Measurements from ENCODE around the gene TMEM145. TPM values are rescaled to one million over a fixed set of nuclear protein-coding genes. Genes with fewer than 3 reads are reported as not detected.

Gene TMEM145
- total and polyA plus RNA-seq, 9 of the 15 experiments (the other 6 are each of a cell fraction or from before 2014, with no cell fraction given) = 0.80 to 5.5 (median 1.9) TPM; not detected in 3

DNA sequence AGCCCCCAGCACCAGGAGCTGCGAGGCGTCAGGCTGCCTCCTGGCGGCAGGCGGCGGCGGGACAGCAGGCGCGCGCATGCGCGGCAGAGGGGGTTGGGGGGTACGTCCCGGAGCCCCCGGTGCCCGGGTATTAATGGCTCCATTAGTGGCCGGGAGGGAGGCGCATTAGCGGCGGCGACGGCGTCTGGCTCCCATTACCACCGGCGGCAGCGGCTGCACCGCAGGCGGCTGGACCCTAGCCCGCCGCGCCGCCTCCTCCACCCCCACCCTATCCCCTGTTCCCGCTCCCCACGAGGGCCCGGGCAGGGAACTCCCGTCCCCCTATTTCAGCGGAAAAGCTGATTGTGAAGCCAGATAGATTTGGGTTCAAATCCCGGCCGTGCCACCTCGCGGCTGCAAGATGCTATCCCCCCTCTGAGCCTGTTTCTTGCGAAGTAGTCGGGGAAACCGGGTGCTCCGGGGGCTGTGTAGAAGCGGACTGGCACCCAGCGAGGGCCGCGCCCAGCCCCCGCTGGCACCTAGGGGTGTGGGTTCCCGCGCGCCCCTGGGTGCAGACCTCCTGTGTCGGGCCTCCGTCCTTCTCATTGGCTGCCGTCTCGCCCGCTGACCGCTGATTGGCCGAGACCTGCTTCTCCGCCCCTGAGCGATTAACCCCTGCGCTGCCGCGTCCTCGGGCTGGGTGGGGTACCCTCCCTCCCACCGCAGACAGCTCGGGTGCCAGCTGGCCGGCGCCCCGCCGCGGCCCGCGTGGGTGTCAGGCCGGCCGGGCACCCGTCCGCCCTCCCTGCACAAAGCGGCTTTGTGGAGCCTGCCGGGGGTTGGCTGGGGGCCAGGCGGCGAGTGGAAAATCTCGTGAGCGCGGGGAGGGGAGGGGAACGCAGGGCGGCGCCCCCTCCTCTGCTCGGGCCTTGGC lies 33.0 kb upstream of the TMEM145 start (continued):
- TF ChIP-seq, protein P1, sequence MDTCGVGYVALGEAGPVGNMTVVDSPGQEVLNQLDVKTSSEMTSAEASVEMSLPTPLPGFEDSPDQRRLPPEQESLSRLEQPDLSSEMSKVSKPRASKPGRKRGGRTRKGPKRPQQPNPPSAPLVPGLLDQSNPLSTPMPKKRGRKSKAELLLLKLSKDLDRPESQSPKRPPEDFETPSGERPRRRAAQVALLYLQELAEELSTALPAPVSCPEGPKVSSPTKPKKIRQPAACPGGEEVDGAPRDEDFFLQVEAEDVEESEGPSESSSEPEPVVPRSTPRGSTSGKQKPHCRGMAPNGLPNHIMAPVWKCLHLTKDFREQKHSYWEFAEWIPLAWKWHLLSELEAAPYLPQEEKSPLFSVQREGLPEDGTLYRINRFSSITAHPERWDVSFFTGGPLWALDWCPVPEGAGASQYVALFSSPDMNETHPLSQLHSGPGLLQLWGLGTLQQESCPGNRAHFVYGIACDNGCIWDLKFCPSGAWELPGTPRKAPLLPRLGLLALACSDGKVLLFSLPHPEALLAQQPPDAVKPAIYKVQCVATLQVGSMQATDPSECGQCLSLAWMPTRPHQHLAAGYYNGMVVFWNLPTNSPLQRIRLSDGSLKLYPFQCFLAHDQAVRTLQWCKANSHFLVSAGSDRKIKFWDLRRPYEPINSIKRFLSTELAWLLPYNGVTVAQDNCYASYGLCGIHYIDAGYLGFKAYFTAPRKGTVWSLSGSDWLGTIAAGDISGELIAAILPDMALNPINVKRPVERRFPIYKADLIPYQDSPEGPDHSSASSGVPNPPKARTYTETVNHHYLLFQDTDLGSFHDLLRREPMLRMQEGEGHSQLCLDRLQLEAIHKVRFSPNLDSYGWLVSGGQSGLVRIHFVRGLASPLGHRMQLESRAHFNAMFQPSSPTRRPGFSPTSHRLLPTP (IDR thresholded peaks at IDR 0.05; ENCODE audit: borderline replicate concordance, extremely low read depth, insufficient read length) = no peak
- TF ChIP-seq NCOR1 (IDR thresholded peaks at IDR 0.05) = no peak
- TF ChIP-seq POLR2A (conservative IDR thresholded peaks at IDR 0.05) = peak; percentile 70
- no peak for TF ChIP-seq ZNF551 (CRISPR knock-in tag; IDR thresholded peaks at IDR 0.05)
- no peak for TF ChIP-seq U2AF1 (optimal IDR thresholded peaks at IDR 0.05; ENCODE audit: low read depth, low read length)
- TF ChIP-seq, protein P2, sequence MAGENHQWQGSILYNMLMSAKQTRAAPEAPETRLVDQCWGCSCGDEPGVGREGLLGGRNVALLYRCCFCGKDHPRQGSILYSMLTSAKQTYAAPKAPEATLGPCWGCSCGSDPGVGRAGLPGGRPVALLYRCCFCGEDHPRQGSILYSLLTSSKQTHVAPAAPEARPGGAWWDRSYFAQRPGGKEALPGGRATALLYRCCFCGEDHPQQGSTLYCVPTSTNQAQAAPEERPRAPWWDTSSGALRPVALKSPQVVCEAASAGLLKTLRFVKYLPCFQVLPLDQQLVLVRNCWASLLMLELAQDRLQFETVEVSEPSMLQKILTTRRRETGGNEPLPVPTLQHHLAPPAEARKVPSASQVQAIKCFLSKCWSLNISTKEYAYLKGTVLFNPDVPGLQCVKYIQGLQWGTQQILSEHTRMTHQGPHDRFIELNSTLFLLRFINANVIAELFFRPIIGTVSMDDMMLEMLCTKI (IDR thresholded peaks at IDR 0.05; ENCODE audit: partially characterized antibody) = no peak
- TF ChIP-seq NEUROD1 (IDR thresholded peaks at IDR 0.05; ENCODE audit: borderline replicate concordance, low read depth, low read length, partially characterized antibody) = peak; percentile 89
- TF ChIP-seq ARID1B (IDR thresholded peaks at IDR 0.05) = no peak
- no peak; the same call in 1 of the 2 replicates for TF ChIP-seq CBX1 (IDR thresholded peaks at IDR 0.05; ENCODE audit: low read depth)
- no peak for TF ChIP-seq CHCHD3 (CRISPR knock-in tag; IDR thresholded peaks at IDR 0.05)
- TF ChIP-seq ZNF699 (CRISPR knock-in tag; IDR thresholded peaks at IDR 0.05; ENCODE audit: insufficient replicate concordance) = no peak
- TF ChIP-seq WHSC1 (IDR thresholded peaks at IDR 0.05; ENCODE audit: low read length) = no peak
- TF ChIP-seq, protein P3, sequence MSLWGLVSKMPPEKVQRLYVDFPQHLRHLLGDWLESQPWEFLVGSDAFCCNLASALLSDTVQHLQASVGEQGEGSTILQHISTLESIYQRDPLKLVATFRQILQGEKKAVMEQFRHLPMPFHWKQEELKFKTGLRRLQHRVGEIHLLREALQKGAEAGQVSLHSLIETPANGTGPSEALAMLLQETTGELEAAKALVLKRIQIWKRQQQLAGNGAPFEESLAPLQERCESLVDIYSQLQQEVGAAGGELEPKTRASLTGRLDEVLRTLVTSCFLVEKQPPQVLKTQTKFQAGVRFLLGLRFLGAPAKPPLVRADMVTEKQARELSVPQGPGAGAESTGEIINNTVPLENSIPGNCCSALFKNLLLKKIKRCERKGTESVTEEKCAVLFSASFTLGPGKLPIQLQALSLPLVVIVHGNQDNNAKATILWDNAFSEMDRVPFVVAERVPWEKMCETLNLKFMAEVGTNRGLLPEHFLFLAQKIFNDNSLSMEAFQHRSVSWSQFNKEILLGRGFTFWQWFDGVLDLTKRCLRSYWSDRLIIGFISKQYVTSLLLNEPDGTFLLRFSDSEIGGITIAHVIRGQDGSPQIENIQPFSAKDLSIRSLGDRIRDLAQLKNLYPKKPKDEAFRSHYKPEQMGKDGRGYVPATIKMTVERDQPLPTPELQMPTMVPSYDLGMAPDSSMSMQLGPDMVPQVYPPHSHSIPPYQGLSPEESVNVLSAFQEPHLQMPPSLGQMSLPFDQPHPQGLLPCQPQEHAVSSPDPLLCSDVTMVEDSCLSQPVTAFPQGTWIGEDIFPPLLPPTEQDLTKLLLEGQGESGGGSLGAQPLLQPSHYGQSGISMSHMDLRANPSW (CRISPR knock-in tag; IDR thresholded peaks at IDR 0.05) = no peak
- peak; percentile 70; the same call in 1 of the 2 replicates for TF ChIP-seq LCOR (CRISPR knock-in tag; IDR thresholded peaks at IDR 0.05)
- TF ChIP-seq, protein P4, sequence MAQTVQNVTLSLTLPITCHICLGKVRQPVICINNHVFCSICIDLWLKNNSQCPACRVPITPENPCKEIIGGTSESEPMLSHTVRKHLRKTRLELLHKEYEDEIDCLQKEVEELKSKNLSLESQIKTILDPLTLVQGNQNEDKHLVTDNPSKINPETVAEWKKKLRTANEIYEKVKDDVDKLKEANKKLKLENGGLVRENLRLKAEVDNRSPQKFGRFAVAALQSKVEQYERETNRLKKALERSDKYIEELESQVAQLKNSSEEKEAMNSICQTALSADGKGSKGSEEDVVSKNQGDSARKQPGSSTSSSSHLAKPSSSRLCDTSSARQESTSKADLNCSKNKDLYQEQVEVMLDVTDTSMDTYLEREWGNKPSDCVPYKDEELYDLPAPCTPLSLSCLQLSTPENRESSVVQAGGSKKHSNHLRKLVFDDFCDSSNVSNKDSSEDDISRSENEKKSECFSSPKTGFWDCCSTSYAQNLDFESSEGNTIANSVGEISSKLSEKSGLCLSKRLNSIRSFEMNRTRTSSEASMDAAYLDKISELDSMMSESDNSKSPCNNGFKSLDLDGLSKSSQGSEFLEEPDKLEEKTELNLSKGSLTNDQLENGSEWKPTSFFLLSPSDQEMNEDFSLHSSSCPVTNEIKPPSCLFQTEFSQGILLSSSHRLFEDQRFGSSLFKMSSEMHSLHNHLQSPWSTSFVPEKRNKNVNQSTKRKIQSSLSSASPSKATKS (CRISPR knock-in tag; IDR thresholded peaks at IDR 0.05) = no peak
- TF ChIP-seq SRF (CRISPR knock-in tag; IDR thresholded peaks at IDR 0.05) = no peak
- TF ChIP-seq RBM22 (IDR thresholded peaks at IDR 0.05; ENCODE audit: low read depth, low read length, poor library complexity, severe bottlenecking) = peak; percentile 52
- TF ChIP-seq FIP1L1 (IDR thresholded peaks at IDR 0.05; ENCODE audit: low read depth, low read length, poor library complexity, severe bottlenecking) = peak; percentile 78

Data from K562 (cell line).